Measurements from ENCODE around the gene SPATA31E1. TPM values are rescaled to one million over a fixed set of nuclear protein-coding genes. Genes with fewer than 3 reads are reported as not detected.
"Not testable (repeated sequence)": the region's sequence is repeated elsewhere in the genome, so short reads cannot be mapped to it uniquely, and the experiment has no call there.

SPATA31E1 gene
- total RNA-seq, 4 donors from 2014 or later, result not detected

DNA sequence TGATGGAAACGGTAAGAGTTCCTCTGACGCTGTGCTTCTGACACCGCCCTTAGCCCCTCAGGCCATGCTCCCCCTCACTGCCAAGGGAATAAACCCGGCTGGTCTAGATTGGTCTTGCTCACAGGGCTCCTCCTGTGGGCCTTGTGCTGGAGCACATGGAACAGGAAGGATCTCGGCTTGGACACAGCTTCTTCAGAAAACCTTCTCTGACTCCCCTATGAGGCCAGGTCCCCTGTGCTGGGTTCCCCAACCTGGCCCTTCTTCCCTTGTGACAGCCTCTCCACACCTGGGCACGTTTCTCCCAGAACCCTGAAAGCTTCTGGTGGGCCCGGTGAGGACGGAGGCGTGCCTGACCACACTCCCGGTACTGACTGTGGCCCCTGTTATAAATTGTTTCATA, 8.2 kb downstream of the SPATA31E1 start:
- no peak for DNase-seq (ENCODE audit: low spot score in 2 of 2)
- TF ChIP-seq POLR2A (IDR thresholded peaks at IDR 0.05), result no peak
- TF ChIP-seq, protein P1, sequence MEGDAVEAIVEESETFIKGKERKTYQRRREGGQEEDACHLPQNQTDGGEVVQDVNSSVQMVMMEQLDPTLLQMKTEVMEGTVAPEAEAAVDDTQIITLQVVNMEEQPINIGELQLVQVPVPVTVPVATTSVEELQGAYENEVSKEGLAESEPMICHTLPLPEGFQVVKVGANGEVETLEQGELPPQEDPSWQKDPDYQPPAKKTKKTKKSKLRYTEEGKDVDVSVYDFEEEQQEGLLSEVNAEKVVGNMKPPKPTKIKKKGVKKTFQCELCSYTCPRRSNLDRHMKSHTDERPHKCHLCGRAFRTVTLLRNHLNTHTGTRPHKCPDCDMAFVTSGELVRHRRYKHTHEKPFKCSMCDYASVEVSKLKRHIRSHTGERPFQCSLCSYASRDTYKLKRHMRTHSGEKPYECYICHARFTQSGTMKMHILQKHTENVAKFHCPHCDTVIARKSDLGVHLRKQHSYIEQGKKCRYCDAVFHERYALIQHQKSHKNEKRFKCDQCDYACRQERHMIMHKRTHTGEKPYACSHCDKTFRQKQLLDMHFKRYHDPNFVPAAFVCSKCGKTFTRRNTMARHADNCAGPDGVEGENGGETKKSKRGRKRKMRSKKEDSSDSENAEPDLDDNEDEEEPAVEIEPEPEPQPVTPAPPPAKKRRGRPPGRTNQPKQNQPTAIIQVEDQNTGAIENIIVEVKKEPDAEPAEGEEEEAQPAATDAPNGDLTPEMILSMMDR (IDR thresholded peaks at IDR 0.05), result no peak
- no peak overlapping the region for H3K4me3 ChIP-seq (ENCODE audit: low read depth, poor library complexity, severe bottlenecking)
- intact Hi-C loops (cut with DNase I; ENCODE audit: low total_unique reads), result no loop called here
- 75 to 76% methylated on average over 10 of the region's 10 CpGs for WGBS, 2 donors

DNA sequence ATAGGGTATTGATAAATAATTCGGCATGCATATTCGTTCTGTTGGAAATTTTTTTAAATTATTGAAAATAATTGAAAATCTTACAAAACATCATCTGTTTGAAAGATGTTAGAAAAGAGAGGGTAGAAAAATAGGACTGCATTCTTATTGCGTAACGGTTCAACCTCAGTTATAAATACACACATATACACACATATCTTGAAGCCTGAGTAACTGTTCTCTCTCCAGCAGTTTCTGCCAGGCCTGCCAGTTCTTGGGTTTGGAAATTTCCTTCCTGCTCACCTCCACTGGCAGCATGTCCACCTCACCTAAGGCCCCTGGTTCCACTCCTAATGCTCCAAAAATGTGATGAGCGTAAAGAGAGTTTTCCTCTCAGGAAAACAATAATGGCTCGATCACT, 9.1 kb downstream of the SPATA31E1 start:
- intact Hi-C loops (cut with DNase I; ENCODE audit: low total_unique reads), result no loop called here
- no peak overlapping the region for H3K4me3 ChIP-seq (ENCODE audit: low read depth, poor library complexity, severe bottlenecking)
- WGBS, 2 donors, result 85 to 88% methylated on average over 6 of the region's 6 CpGs
- TF ChIP-seq, protein P1 (IDR thresholded peaks at IDR 0.05), result no peak
- no peak for TF ChIP-seq POLR2A (IDR thresholded peaks at IDR 0.05)
- no peak for DNase-seq (ENCODE audit: low spot score in 2 of 2)

DNA sequence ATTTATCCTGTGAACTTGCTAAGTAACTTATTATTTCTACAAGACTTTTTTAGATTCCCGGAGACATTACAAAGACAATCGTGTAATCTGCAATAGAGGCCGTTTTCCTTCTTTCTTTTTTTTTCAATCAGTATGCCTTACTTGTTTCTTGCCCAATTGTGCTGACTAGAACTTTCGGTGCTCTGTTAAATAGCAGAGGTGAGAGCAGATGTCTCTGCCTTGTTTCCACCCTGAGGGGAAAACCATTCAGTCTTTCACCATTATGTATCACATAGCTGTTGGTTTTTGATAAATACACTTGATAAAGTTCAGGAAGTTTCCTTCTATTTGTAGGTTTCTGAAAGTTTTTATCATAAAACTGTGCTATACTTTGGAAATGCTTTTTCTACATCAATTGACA, 10.3 kb downstream of the SPATA31E1 start:
- no peak for DNase-seq (ENCODE audit: low spot score in 2 of 2)
- 74 to 81% methylated on average over 4 of the region's 4 CpGs for WGBS, 2 donors
- no peak overlapping the region for H3K4me3 ChIP-seq (ENCODE audit: low read depth, poor library complexity, severe bottlenecking)
- no peak for TF ChIP-seq POLR2A (IDR thresholded peaks at IDR 0.05)
- TF ChIP-seq, protein P1 (IDR thresholded peaks at IDR 0.05), result no peak
- intact Hi-C loops (cut with DNase I; ENCODE audit: low total_unique reads), result no loop called here

DNA sequence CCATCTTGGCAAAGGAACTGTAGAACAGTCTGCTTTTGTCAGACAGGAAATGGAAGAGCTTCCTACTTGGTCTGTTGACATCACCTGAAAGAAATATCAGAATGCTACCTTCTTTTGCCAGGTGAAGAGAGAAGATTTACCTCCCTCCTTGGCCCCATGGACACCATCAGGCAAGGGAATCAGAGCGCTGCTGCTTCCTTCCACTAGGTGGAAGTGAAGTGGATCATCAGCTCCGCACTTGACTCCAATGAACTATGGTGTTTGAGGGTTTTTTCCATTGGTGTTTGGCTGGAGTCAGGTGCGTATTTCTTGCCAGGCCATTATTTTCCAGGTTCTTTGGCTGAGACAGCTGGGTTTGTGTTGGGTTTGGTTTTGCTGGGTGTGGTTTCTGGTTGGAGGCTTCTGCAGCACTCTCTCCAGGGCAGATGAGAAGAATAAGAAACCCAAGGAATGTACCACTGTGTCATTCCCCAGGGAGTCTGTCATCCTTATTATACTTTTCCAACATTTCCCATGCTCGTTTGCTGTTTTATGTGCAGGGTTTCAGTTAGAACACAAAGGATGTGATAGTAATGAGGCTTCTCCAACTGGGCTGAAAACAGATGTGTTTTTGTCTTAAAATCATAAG, 12.4 kb downstream of the SPATA31E1 start:
- DNase-seq (ENCODE audit: low spot score in 2 of 2), result no peak
- intact Hi-C loops (cut with DNase I; ENCODE audit: low total_unique reads), result no loop called here
- H3K4me3 ChIP-seq (ENCODE audit: low read depth, poor library complexity, severe bottlenecking), result no peak overlapping the region
- no peak for TF ChIP-seq POLR2A (IDR thresholded peaks at IDR 0.05)
- TF ChIP-seq, protein P1 (IDR thresholded peaks at IDR 0.05), result no peak
- WGBS, 2 donors, result 73 to 76% methylated on average over 4 of the region's 4 CpGs

DNA sequence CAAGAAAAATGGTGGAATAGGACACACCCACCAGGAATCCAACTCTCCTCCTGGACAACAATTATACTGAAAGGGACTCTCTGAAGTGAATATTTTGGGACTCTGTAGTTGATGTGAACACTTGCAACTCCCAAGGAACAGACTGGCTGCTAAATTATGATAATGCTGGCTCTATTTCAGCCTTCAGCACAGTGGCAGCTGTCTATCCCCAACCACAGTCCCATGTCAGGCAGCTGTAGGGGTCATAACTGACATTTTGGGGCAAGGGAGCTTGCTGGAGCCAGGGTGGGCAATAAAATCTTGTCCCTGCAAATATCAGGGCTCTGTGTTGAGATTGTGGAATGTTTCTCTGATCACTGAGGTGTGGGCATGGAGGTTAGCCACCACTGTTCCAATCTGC, 14.2 kb downstream of the SPATA31E1 start:
- intact Hi-C loops (cut with DNase I; ENCODE audit: low total_unique reads), result no loop called here
- TF ChIP-seq, protein P1 (IDR thresholded peaks at IDR 0.05), result no peak
- TF ChIP-seq POLR2A (IDR thresholded peaks at IDR 0.05), result no peak
- H3K4me3 ChIP-seq (ENCODE audit: low read depth, poor library complexity, severe bottlenecking), result no peak overlapping the region
- DNase-seq (ENCODE audit: low spot score in 2 of 2), result no peak

DNA sequence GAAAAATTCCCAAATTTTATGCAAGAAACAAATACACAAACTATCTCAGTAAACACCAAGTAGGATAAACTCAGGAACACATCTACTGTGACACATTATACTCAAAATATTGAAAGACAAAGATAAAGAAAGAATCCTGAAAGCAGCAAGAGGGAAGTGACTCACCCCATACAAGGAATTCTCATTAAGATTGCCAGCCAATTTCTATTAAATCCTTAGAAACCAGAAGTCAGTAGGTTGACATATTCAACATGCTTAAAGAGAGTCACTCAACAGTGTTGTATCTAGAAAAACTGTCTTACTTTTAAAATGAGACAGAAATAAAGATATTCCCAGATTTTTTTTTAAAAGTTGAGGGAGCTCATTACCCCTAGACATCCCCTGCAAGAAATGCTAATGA, 15.5 kb downstream of the SPATA31E1 start:
- DNase-seq (ENCODE audit: low spot score in 2 of 2), result no peak
- intact Hi-C loops (cut with DNase I; ENCODE audit: low total_unique reads), result no loop called here
- TF ChIP-seq, protein P1 (IDR thresholded peaks at IDR 0.05), result no peak
- TF ChIP-seq POLR2A (IDR thresholded peaks at IDR 0.05), result no peak
- no peak overlapping the region for H3K4me3 ChIP-seq (ENCODE audit: low read depth, poor library complexity, severe bottlenecking)

DNA sequence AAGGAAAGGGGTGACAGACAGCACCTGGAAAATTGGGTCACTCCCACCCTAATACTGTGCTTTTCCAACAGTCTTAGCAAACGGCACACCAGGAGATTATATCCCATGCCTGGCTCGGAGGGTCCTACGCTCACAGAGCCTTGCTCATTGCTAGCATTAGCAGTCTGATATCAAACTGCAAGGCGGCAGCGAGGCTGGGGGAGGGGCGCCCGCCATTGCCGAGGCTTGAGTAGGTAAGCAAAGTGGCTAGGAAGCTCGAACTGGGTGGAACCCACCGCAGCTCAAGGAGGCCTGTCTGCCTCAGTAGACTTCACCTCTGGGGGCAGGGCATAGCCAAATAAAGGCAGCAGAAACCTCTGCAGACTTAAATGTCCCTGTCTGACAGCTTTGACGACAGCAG, 19.7 kb downstream of the SPATA31E1 start:
- DNase-seq (ENCODE audit: low spot score in 2 of 2); intact Hi-C loops (cut with DNase I; ENCODE audit: low total_unique reads); H3K4me3 ChIP-seq (ENCODE audit: low read depth, poor library complexity, severe bottlenecking): not testable (repeated sequence)
- 76 to 98% methylated on average over 11 of the region's 11 CpGs for WGBS, 2 donors

Data from lower leg skin (tissue), 4 donors.